ENCODE measurements around the gene CD247.

Gene CD247

GRCh38 chr1:167439301-167439988 lies 78.9 kb downstream of the CD247 start:
- no peak for DNase-seq (ENCODE audit: low read depth)

GRCh38 chr1:167438171-167439138 lies 79.9 kb downstream of the CD247 start:
- DNase-seq (ENCODE audit: low read depth): no peak

GRCh38 chr1:167435484-167435883 lies 82.8 kb downstream of the CD247 start:
- DNase-seq (ENCODE audit: low read depth): no peak

- no peak for DNase-seq (ENCODE audit: low read depth)
These were observed 84.0 kb downstream of the CD247 start for GRCh38 chr1:167434306-167434705.

- DNase-seq (ENCODE audit: low read depth): no peak
These were observed 84.4 kb downstream of the CD247 start for GRCh38 chr1:167433884-167434283.

GRCh38 chr1:167432780-167433179 lies 85.5 kb downstream of the CD247 start:
- no peak for DNase-seq (ENCODE audit: low read depth)

- no peak for DNase-seq (ENCODE audit: low read depth)
These were observed 86.2 kb downstream of the CD247 start for GRCh38 chr1:167431909-167432650.

GRCh38 chr1:167431261-167431908 lies 86.9 kb downstream of the CD247 start:
- no peak for DNase-seq (ENCODE audit: low read depth)

- DNase-seq (ENCODE audit: low read depth): no peak
These were observed 87.5 kb downstream of the CD247 start for GRCh38 chr1:167430849-167431242.

GRCh38 chr1:167430134-167430848 lies 88.0 kb downstream of the CD247 start:
- DNase-seq (ENCODE audit: low read depth): no peak

GRCh38 chr1:167429612-167430011 lies 88.7 kb downstream of the CD247 start:
- DNase-seq (ENCODE audit: low read depth): no peak

- DNase-seq (ENCODE audit: low read depth): no peak
These were observed 89.9 kb downstream of the CD247 start for GRCh38 chr1:167428395-167428794.

GRCh38 chr1:167427848-167428247 lies 90.5 kb downstream of the CD247 start:
- no peak for DNase-seq (ENCODE audit: low read depth)

- DNase-seq (ENCODE audit: low read depth): no peak
These were observed 91.6 kb downstream of the CD247 start for GRCh38 chr1:167426716-167427115.

- no peak for DNase-seq (ENCODE audit: low read depth)
These were observed 92.8 kb downstream of the CD247 start for GRCh38 chr1:167425482-167425881.

GRCh38 chr1:167423684-167424619 lies 94.4 kb downstream of the CD247 start:
- no peak for DNase-seq (ENCODE audit: low read depth)

- DNase-seq (ENCODE audit: low read depth): no peak
These were observed 97.8 kb downstream of the CD247 start for GRCh38 chr1:167420510-167420909.

- DNase-seq (ENCODE audit: low read depth): no peak
These were observed 99.1 kb downstream of the CD247 start for GRCh38 chr1:167419245-167419644.

GRCh38 chr1:167418391-167418790 lies 99.9 kb downstream of the CD247 start:
- no peak for DNase-seq (ENCODE audit: low read depth)

GRCh38 chr1:167416506-167416905 lies 101.8 kb downstream of the CD247 start:
- DNase-seq (ENCODE audit: low read depth): no peak

Data from T follicular helper cell (primary cell).